ENCODE data around the gene DUSP8. TPM values are rescaled to one million over a fixed set of nuclear protein-coding genes. Genes with fewer than 3 reads are reported as not detected.

The DUSP8 gene
- total and polyA plus RNA-seq, 4 donors: 2.0 to 17.0 (median 6.3) TPM

- Histone ChIP-seq H3K27ac (ENCODE audit: low read depth in 1 of 2, low read length in 1 of 2) (no peak overlapping the region), H3K27me3 (ENCODE audit: control insufficient read depth in 3 of 3, insufficient read depth in 3 of 3, low read length in 2 of 3) (no peaks in the 10 kb centered on the region), H3K4me1 (ENCODE audit: control insufficient read depth in 5 of 5, insufficient read depth in 5 of 5, low read length in 5 of 5) (peaks cover 0 to 50% (median 29%) of the 10 kb centered on the region in 5 donors), H3K9me3 (ENCODE audit: control insufficient read depth in 4 of 4, insufficient read depth in 3 of 4, low read length in 3 of 4) (no peaks in the 10 kb centered on the region), H3K36me3 (ENCODE audit: control insufficient read depth in 4 of 4, insufficient read depth in 4 of 4, low read length in 4 of 4) (peaks cover 0 to 5% (median 0%) of the 10 kb centered on the region in 4 donors), H3K4me3 (no peak overlapping the region), H3K9ac (ENCODE audit: insufficient read depth in 1 of 2, low read length in 2 of 2) (peak overlapping the region in 1 of 2 donors; percentile 37)
- ATAC-seq (ENCODE audit: insufficient read depth, low FRiP score) (no peak), DNase-seq (no peak)
- WGBS, 2 donors: 80 to 84% methylated on average over 9 of the region's 9 CpGs
- no peak for TF ChIP-seq CTCF (IDR thresholded peaks at IDR 0.05; ENCODE audit: control extremely low read depth, extremely low read depth)
Measured at GRCh38 chr11:1506981-1507380, 65.1 kb downstream of the DUSP8 start.

GRCh38 chr11:1505480-1505879, 66.6 kb downstream of the DUSP8 start:
- Histone ChIP-seq H3K36me3 (ENCODE audit: control insufficient read depth in 4 of 4, insufficient read depth in 4 of 4, low read length in 4 of 4) (peaks cover 0 to 2% (median 0%) of the 10 kb centered on the region in 4 donors), H3K9ac (ENCODE audit: insufficient read depth in 1 of 2, low read length in 2 of 2) (no peak overlapping the region), H3K4me3 (no peak overlapping the region), H3K9me3 (ENCODE audit: control insufficient read depth in 4 of 4, insufficient read depth in 3 of 4, low read length in 3 of 4) (no peaks in the 10 kb centered on the region), H3K27ac (ENCODE audit: low read depth in 1 of 2, low read length in 1 of 2) (no peak overlapping the region), H3K4me1 (ENCODE audit: control insufficient read depth in 5 of 5, insufficient read depth in 5 of 5, low read length in 5 of 5) (peaks cover 0 to 54% (median 32%) of the 10 kb centered on the region in 5 donors), H3K27me3 (ENCODE audit: control insufficient read depth in 3 of 3, insufficient read depth in 3 of 3, low read length in 2 of 3) (no peaks in the 10 kb centered on the region)
- no peak for TF ChIP-seq CTCF (IDR thresholded peaks at IDR 0.05; ENCODE audit: control extremely low read depth, extremely low read depth)
- no peak for ATAC-seq (ENCODE audit: insufficient read depth, low FRiP score)
- no peak for DNase-seq
- WGBS, 2 donors: 74 to 81% methylated on average over 11 of the region's 11 CpGs

- Histone ChIP-seq H3K4me1 (ENCODE audit: control insufficient read depth in 5 of 5, insufficient read depth in 5 of 5, low read length in 5 of 5) (peaks cover 0 to 56% (median 29%) of the 10 kb centered on the region in 5 donors), H3K27me3 (ENCODE audit: control insufficient read depth in 3 of 3, insufficient read depth in 3 of 3, low read length in 2 of 3) (no peaks in the 10 kb centered on the region), H3K4me3 (no peak overlapping the region), H3K9me3 (ENCODE audit: control insufficient read depth in 4 of 4, insufficient read depth in 3 of 4, low read length in 3 of 4) (no peaks in the 10 kb centered on the region), H3K36me3 (ENCODE audit: control insufficient read depth in 4 of 4, insufficient read depth in 4 of 4, low read length in 4 of 4) (peaks cover 0 to 3% (median 0%) of the 10 kb centered on the region in 4 donors), H3K27ac (ENCODE audit: low read depth in 1 of 2, low read length in 1 of 2) (no peak overlapping the region), H3K9ac (ENCODE audit: insufficient read depth in 1 of 2, low read length in 2 of 2) (no peak overlapping the region)
- 95 to 96% methylated on average over 28 of the region's 28 CpGs for WGBS, 2 donors
- ATAC-seq (ENCODE audit: insufficient read depth, low FRiP score) (no peak), DNase-seq (no peak)
- TF ChIP-seq CTCF (IDR thresholded peaks at IDR 0.05; ENCODE audit: control extremely low read depth, extremely low read depth): no peak
Measured at GRCh38 chr11:1504581-1505290, 67.3 kb downstream of the DUSP8 start.
